Measurements from ENCODE around the gene HAPLN3. TPM values are rescaled to one million over a fixed set of nuclear protein-coding genes. Genes with fewer than 3 reads are reported as not detected.

Gene HAPLN3
- polyA plus RNA-seq, 1 of the 3 experiments (the other 2 are of a cell fraction) = 9.7 TPM

- H3K27me3 ChIP-seq (ENCODE audit: insufficient read depth) = peaks cover 5% of the 10 kb centered on the region; the same call in 1 of the 2 replicates
- no peaks in the 10 kb centered on the region for H3K9me3 ChIP-seq
- H3K9ac ChIP-seq = no peak overlapping the region
- TF ChIP-seq JUND (IDR thresholded peaks at IDR 0.05) (no peak), IRF3 (IDR thresholded peaks at IDR 0.05; ENCODE audit: low read depth, low read length) (no peak), RXRA (IDR thresholded peaks at IDR 0.05; ENCODE audit: borderline replicate concordance, low read depth) (no peak), MAX (IDR thresholded peaks at IDR 0.05; ENCODE audit: low read depth) (no peak), ZBTB33 (IDR thresholded peaks at IDR 0.05; ENCODE audit: borderline replicate concordance, low read depth) (no peak), FOSL2 (IDR thresholded peaks at IDR 0.05; ENCODE audit: borderline replicate concordance, low read depth) (no peak), EP300 (IDR thresholded peaks at IDR 0.05; ENCODE audit: borderline replicate concordance in 1 of 2, low read depth in 1 of 2, low read length in 1 of 2) (no peak), NFIC (IDR thresholded peaks at IDR 0.05; ENCODE audit: borderline replicate concordance) (no peak), EZH2phosphoT487 (IDR thresholded peaks at IDR 0.05; ENCODE audit: borderline replicate concordance, low read depth) (no peak), REST (IDR thresholded peaks at IDR 0.05; ENCODE audit: low read depth, low read length) (no peak)
- no peak overlapping the region for H3K4me3 ChIP-seq (ENCODE audit: low read depth in 2 of 2, low read length in 1 of 2)
- H3F3A ChIP-seq (replicated peaks; ENCODE audit: insufficient read depth) = no peaks in the 10 kb centered on the region
- no peaks in the 10 kb centered on the region for H3K9me2 ChIP-seq
- ChIA-PET CTCF (no interaction called here), POLR2A (no interaction called here)
- 39% methylated on average over 2 of the region's 5 CpGs for WGBS (ENCODE audit: low lambda C conversion rate)
- no peaks in the 10 kb centered on the region for H4K20me1 ChIP-seq (ENCODE audit: insufficient read depth)
- no peaks in the 10 kb centered on the region for H3K36me3 ChIP-seq (replicated peaks in 1 of 2; ENCODE audit: control insufficient read depth in 1 of 2, insufficient read depth in 2 of 2, low read length in 1 of 2)
- H3K4me1 ChIP-seq (ENCODE audit: control insufficient read depth in 1 of 2, insufficient read depth in 2 of 2, low read depth in 1 of 2, low read length in 1 of 2) = no peaks in the 10 kb centered on the region
- H3K27ac ChIP-seq (ENCODE audit: low read depth in 2 of 2, low read length in 1 of 2) = no peak overlapping the region
- no peaks in the 10 kb centered on the region for H3K79me2 ChIP-seq (ENCODE audit: insufficient read depth)
- DNase-seq = no peak
- H2AFZ ChIP-seq (ENCODE audit: low read depth) = no peak overlapping the region
- H3K4me2 ChIP-seq = no peak overlapping the region
Measured at GRCh38 chr15:88828791-88829190, 66.6 kb downstream of the HAPLN3 start.

Other genes with a start within 250 kb of the HAPLN3 start
- not detected in 2 replicates for gene ACAN, start 92.1 kb downstream of the HAPLN3 start, polyA plus RNA-seq (2012; rRNA removed)
- gene MFGE8, start 17.8 kb upstream of the HAPLN3 start, polyA plus RNA-seq (2012; rRNA removed) = 210 and 247 TPM in 2 replicates
- 19.2 and 25.7 TPM in 2 replicates for gene ABHD2, start 192.9 kb upstream of the HAPLN3 start, polyA plus RNA-seq (2012; rRNA removed)

Measured in SK-N-SH (cell line).